PC-3 (cell line): ENCODE results near the gene REV1. TPM values are rescaled to one million over a fixed set of nuclear protein-coding genes. Genes with fewer than 3 reads are reported as not detected.
"Not testable (repeated sequence)": the region's sequence is repeated elsewhere in the genome, so short reads cannot be mapped to it uniquely, and the experiment has no call there.

Experiments used
- ATAC-seq: fragments of 200-7000 bp; cut with Tn5 transposase; 2 replicates; pipeline ENCODE4 v1.9.1; 2020; ENCODE audit warnings: mild to moderate bottlenecking, moderate library complexity
- BruUV-seq: library from RNA; stranded (reverse); fragments of 400-500 nt; replicated peaks from 2 replicates; lab custom pipeline; 2021; lab: Mats Ljungman, UMichigan
- CTCF ChIA-PET: fragments of 300-600 bp; sonication (Branson Sonifier 250); formaldehyde crosslinking; loops from one replicate; lab custom pipeline; 2022; ENCODE audit warnings: antibody characterized with exemption; lab: Charles Lee
- POLR2A ChIA-PET: fragments of 300-600 bp; sonication (Branson Sonifier 250); formaldehyde crosslinking; loops from one replicate; lab custom pipeline; 2022; ENCODE audit warnings: antibody characterized with exemption; ENCODE audit not compliant: unreplicated experiment; lab: Charles Lee
- DNase-seq: peaks from one replicate; pipeline ENCODE4 v3.0.0-alpha.2; 2015
- H2AFZ ChIP-seq: fragments of 300-600 bp; sonication (generic); 2 replicates; pipeline ENCODE4 v1.6.0; 2016; ENCODE audit warnings: antibody characterized with exemption, low read length
- H3F3A ChIP-seq: fragments of 300-600 bp; sonication (generic); one replicate; pipeline ENCODE4 v1.6.0; 2017; ENCODE audit warnings: antibody characterized with exemption, low read length, control low read depth, mild to moderate bottlenecking; ENCODE audit not compliant: unreplicated experiment
- H3K27ac ChIP-seq: fragments of 300-600 bp; sonication (generic); 2 replicates; pipeline ENCODE4 v1.5.1; 2016; ENCODE audit warnings: mild to moderate bottlenecking, low read length
- H3K27me3 ChIP-seq: fragments of 300-600 bp; sonication (generic); 2 replicates; pipeline ENCODE4 v1.6.1; 2016; ENCODE audit warnings: low read length, mixed read lengths
- H3K36me3 ChIP-seq: fragments of 300-600 bp; sonication (generic); 2 replicates; pipeline ENCODE4 v1.6.1; 2016; ENCODE audit warnings: low read depth, mixed run types, low read length, mixed read lengths
- H3K4me1 ChIP-seq: fragments of 300-600 bp; sonication (generic); 2 replicates; pipeline ENCODE4 v1.5.1; 2016; ENCODE audit warnings: low read length; ENCODE audit not compliant: insufficient read depth
- H3K4me2 ChIP-seq: fragments of 300-600 bp; sonication (generic); 2 replicates; pipeline ENCODE4 v1.6.0; 2016; ENCODE audit warnings: low read length
- H3K4me3 ChIP-seq: fragments of 300-600 bp; sonication (generic); 2 replicates; pipeline ENCODE4 v1.5.1; 2016; ENCODE audit warnings: mild to moderate bottlenecking, low read length, mixed read lengths
- H3K79me2 ChIP-seq: fragments of 300-600 bp; sonication (generic); 2 replicates; pipeline ENCODE4 v1.6.1; 2017; ENCODE audit warnings: low read length, mixed read lengths
- H3K9ac ChIP-seq: fragments of 300-600 bp; sonication (generic); 2 replicates; pipeline ENCODE4 v1.6.0; 2016; ENCODE audit warnings: mild to moderate bottlenecking, low read length
- H3K9me2 ChIP-seq: fragments of 300-600 bp; sonication (generic); replicated peaks from 2 replicates; pipeline ENCODE4 v1.6.1; 2016; ENCODE audit warnings: mixed run types, low read length, mixed read lengths
- H3K9me3 ChIP-seq: fragments of 300-600 bp; sonication (generic); 2 replicates; pipeline ENCODE4 v1.6.1; 2016; ENCODE audit warnings: low read length, mixed read lengths
- H4K20me1 ChIP-seq: fragments of 300-600 bp; sonication (generic); 2 replicates; pipeline ENCODE4 v1.6.1; 2016; ENCODE audit warnings: low read length, mixed read lengths
- EZH2 ChIP-seq: fragments of 300-600 bp; sonication (generic); IDR thresholded peaks from one replicate; pipeline ENCODE4 v1.6.1; 2017; ENCODE audit warnings: antibody characterized with exemption, mild to moderate bottlenecking, low read length; ENCODE audit not compliant: unreplicated experiment
- EZH2phosphoT487 ChIP-seq: fragments of 300-600 bp; sonication (generic); IDR thresholded peaks from 2 replicates; pipeline ENCODE4 v1.6.1; 2018; ENCODE audit warnings: mild to moderate bottlenecking, antibody characterized with exemption, low read length, borderline replicate concordance
- intact Hi-C: fragments of 100-400 bp; cut with micrococcal nuclease; formaldehyde crosslinking; loops from 2 replicates; pipeline ENCODE4 v1.9.0; 2023
- total RNA-seq: library from RNA; depleted of rRNA; stranded (reverse); fragments of >200 nt; gene quantifications from 2 replicates; pipeline ENCODE4 v1.2.3, GENCODE V29; 2014
- TF ChIP-seq, protein P1 (sequence below): fragments of 300-600 bp; sonication (generic); conservative IDR thresholded peaks from 2 replicates; pipeline ENCODE4 v1.5.1; 2017; ENCODE audit warnings: antibody characterized with exemption, low read depth, mild to moderate bottlenecking, low read length

The REV1 gene
- total RNA-seq, 1 experiment from 2014 or later, result 17.9 TPM

DNA sequence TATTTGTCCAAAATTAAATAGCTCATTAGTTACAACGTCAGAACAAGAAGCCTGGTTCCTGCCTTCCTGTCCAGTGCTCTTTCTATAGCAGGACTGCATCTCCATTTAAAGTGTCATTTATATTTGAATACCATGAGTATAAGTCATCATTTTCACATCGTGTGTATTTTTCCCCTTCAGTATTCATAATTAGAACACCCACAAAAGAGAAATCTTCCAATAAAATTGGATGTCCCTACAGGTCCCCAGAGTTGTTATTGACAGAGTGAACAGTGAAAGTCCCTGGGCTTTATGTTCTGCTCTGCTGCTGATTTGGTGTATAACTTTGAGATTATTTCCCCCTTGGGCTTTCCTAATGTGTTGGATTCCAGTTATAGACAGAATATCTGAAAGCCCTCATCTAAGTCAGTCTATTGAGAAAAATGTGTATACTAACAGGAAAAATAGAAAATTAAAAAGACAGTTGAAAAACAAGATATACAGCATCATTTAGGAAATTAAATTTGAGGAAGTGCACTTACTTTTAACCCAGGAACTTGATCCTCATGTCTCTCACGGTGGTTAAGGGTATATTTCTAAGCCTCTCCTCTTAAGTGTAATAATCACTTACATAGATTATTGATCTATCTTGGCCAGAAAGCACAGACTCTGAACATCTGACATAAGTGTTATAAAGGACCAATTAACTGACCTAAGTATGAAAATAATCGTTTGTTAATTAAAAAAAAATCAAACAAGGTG lies 15.2 kb upstream of the REV1 start:
- Histone ChIP-seq H2AFZ (peak overlapping the region; percentile 36; the same call in 1 of the 2 replicates), H3F3A (no peaks in the 10 kb centered on the region), H3K27me3 (no peaks in the 10 kb centered on the region), H3K4me2 (0 out of 2 replicates have a peak overlapping the region, but pooled peaks have one; percentile 8), H3K4me1 (peaks cover 15% of the 10 kb centered on the region), H3K27ac (peak overlapping the region; percentile 73), H3K9ac (no peak overlapping the region), H4K20me1 (no peaks in the 10 kb centered on the region), H3K9me2 (0 out of 2 replicates have a peak, but pooled peaks cover 5% of the 10 kb centered on the region), H3K79me2 (no peaks in the 10 kb centered on the region), H3K4me3 (no peak overlapping the region), H3K9me3 (no peaks in the 10 kb centered on the region), H3K36me3 (no peaks in the 10 kb centered on the region)
- no TSS peak for BruUV-seq
- POLR2A ChIA-PET, result no interaction called here
- ATAC-seq (no peak), DNase-seq (no peak)
- intact Hi-C loops, result no loop called here
- CTCF ChIA-PET, result no interaction called here
- no peak for TF ChIP-seq EZH2
- TF ChIP-seq, protein P1, sequence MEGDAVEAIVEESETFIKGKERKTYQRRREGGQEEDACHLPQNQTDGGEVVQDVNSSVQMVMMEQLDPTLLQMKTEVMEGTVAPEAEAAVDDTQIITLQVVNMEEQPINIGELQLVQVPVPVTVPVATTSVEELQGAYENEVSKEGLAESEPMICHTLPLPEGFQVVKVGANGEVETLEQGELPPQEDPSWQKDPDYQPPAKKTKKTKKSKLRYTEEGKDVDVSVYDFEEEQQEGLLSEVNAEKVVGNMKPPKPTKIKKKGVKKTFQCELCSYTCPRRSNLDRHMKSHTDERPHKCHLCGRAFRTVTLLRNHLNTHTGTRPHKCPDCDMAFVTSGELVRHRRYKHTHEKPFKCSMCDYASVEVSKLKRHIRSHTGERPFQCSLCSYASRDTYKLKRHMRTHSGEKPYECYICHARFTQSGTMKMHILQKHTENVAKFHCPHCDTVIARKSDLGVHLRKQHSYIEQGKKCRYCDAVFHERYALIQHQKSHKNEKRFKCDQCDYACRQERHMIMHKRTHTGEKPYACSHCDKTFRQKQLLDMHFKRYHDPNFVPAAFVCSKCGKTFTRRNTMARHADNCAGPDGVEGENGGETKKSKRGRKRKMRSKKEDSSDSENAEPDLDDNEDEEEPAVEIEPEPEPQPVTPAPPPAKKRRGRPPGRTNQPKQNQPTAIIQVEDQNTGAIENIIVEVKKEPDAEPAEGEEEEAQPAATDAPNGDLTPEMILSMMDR, result no peak
- TF ChIP-seq EZH2phosphoT487, result no peak

DNA sequence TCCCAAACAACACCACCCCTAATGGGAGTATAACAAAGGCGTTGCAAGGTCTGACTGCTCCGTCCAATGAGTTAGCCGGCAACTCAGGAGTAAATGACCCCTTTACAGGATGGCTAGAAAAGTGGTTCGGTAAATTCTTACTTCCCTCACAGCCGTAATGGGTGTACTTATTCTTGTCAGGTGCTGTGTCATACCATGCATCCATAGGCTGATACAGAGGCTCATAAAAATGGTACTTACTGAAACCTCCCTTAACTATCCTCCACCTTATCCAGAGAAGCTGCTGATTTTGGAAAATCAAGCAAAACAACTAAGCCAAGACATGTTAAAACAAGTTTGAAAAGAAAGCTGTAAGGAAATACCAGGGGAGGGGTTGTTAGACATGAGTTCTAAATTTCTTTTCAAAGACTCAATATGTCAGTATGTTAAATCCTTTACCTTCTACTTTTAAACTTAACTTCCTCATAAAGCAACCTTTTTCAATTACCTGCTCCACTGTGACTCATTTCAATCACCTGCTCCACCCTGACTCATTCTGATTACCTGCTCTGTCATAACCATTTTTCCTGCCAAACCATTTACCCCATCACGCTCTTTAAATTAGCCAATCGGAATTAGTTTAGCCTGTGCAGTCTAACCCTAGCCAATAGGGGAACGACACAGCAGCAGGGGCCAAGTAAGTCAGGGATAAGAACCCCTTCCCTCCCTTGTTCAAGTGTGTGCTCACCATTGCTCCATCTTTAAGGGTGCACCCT lies 14.0 kb upstream of the REV1 start:
- TSS peak; percentile 79 for BruUV-seq
- POLR2A ChIA-PET, intact Hi-C loops, H3K9me3 ChIP-seq, H3K4me3 ChIP-seq, H3K9me2 ChIP-seq, H4K20me1 ChIP-seq, H3K27me3 ChIP-seq, H3F3A ChIP-seq, H3K36me3 ChIP-seq, CTCF ChIA-PET, H3K79me2 ChIP-seq: not testable (repeated sequence)
- H3K4me2 ChIP-seq, result peak overlapping the region; percentile 36
- H3K27ac ChIP-seq, result peak overlapping the region; percentile 73
- peak; percentile 84 for DNase-seq
- ATAC-seq, result peak; percentile 35; the same call in 1 of the 2 replicates
- 0 out of 2 replicates have a peak overlapping the region, but pooled peaks have one; percentile 2 for H2AFZ ChIP-seq
- peaks cover 15% of the 10 kb centered on the region for H3K4me1 ChIP-seq
- peak overlapping the region; percentile 48; the same call in 1 of the 2 replicates for H3K9ac ChIP-seq

DNA sequence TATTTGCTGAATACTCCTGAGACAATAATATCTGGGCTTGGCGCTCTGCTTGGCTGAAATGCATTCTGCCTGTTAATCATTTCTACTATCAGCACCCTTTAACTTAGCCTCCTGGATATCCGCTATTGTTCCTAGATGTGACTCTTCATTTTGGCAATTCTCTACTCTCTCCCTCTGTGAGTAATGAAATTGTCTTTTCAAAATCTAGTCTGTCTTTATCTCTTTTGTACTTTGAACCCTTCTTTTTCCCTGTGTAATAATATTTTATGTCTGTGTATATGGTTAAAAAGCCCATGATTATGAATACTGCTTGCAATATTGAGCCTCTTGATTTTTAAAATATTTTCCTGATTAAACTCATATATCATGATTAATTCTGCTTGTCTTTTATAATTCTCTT lies 6.2 kb upstream of the REV1 start:
- H3K27me3 ChIP-seq, result no peaks in the 10 kb centered on the region
- CTCF ChIA-PET, result no interaction called here
- intact Hi-C loops, result loop anchor here (10.0 kb wide), 1 partner anchor 411 kb away; no protein-coding TSS in a partner anchor
- no peak overlapping the region for H3K4me3 ChIP-seq
- no peaks in the 10 kb centered on the region for H3K9me2 ChIP-seq
- no peaks in the 10 kb centered on the region for H4K20me1 ChIP-seq
- POLR2A ChIA-PET, result no interaction called here
- no peaks in the 10 kb centered on the region for H3K9me3 ChIP-seq
- H3K9ac ChIP-seq, result no peak overlapping the region
- no peaks in the 10 kb centered on the region for H3K79me2 ChIP-seq
- ATAC-seq, result no peak
- BruUV-seq, result no TSS peak
- H3K36me3 ChIP-seq, result no peaks in the 10 kb centered on the region
- H3K4me1 ChIP-seq, result 0 out of 2 replicates have a peak, but pooled peaks cover 1% of the 10 kb centered on the region
- TF ChIP-seq EZH2phosphoT487, result no peak
- TF ChIP-seq EZH2, result no peak
- TF ChIP-seq, protein P1, result no peak
- no peak overlapping the region for H2AFZ ChIP-seq
- no peaks in the 10 kb centered on the region for H3F3A ChIP-seq
- no peak overlapping the region for H3K4me2 ChIP-seq
- DNase-seq, result no peak
- H3K27ac ChIP-seq, result no peak overlapping the region
